Dermis blood vessel endothelial cell (primary cell): ENCODE measurements around the gene GBP6. TPM values are rescaled to one million over a fixed set of nuclear protein-coding genes. Genes with fewer than 3 reads are reported as not detected.
"Not testable (repeated sequence)": the region's sequence is repeated elsewhere in the genome, so short reads cannot be mapped to it uniquely, and the experiment has no call there.

Experiments
- DNase-seq: peaks from one replicate; pipeline ENCODE4 v3.0.0; 2010
- total RNA-seq: library from RNA; depleted of rRNA; stranded (reverse); fragments of >200 nt; gene quantifications from 2 replicates; pipeline ENCODE4 v1.2.3, GENCODE V29; 2014

The GBP6 gene
- total RNA-seq, 1 donor from 2014 or later, result under 0.01 TPM

DNA sequence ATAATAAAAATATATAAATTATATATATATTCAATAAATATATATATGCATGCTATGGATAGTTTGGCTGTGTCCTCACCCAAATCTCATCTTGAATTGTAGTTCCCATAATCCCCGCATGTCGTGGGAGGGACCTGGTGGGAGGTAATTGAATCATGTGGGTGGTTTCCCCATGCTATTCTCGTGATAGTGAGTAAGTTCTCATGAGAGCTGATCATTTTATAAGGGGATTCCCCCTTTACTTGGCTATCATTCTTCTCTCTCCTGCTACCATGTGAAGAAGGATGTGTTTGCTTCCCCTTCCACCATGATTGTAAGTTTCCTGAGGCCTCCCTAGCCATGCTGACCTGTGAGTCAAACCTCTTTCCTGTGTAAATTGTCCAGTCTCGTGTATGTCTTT is 10.0 kb downstream of the GBP6 start:
- DNase-seq, result not testable (repeated sequence)

DNA sequence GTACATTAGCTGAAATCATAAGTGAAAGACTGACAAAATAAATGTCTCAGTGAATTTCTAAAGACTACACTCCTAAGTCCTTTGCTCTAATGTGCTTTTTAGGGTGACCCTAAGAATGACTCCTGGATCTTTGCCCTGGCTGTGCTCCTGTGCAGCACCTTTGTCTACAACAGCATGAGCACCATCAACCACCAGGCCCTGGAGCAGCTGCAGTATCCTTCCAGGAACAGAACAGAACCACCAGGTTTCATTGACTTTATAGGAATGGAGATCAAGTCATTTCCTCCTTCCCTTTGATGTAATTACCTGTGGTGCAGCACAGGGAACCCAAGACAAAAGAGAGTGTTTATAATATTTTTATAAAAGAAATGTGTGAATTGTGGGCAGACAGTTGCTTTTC is 14.1 kb downstream of the GBP6 start:
- no peak for DNase-seq

DNA sequence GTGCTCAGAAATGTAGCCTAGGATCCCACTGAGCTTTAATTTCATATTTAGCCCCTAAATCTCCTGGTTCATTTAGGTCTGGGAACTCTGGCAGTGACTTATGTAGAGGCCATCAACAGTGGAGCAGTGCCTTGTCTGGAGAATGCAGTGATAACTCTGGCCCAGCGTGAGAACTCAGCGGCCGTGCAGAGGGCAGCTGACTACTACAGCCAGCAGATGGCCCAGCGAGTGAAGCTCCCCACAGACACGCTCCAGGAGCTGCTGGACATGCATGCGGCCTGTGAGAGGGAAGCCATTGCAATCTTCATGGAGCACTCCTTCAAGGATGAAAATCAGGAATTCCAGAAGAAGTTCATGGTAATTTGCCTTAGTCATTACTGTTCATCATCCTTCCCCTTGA is 17.8 kb downstream of the GBP6 start:
- DNase-seq, result no peak

DNA sequence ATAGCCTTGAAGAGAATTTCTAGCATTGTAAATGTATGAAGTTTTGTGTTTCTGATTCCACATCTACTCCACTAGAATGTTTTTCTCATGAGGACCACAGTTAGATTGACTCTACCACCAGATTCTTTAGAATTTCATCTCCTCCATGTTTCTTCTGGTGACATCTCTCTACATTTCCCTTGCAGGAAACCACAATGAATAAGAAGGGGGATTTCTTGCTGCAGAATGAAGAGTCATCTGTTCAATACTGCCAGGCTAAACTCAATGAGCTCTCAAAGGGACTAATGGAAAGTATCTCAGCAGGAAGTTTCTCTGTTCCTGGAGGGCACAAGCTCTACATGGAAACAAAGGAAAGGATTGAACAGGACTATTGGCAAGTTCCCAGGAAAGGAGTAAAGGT is 18.6 kb downstream of the GBP6 start:
- DNase-seq, result no peak

GRCh38 chr1:89383185-89383584 is 19.3 kb downstream of the GBP6 start:
- DNase-seq, result no peak

DNA sequence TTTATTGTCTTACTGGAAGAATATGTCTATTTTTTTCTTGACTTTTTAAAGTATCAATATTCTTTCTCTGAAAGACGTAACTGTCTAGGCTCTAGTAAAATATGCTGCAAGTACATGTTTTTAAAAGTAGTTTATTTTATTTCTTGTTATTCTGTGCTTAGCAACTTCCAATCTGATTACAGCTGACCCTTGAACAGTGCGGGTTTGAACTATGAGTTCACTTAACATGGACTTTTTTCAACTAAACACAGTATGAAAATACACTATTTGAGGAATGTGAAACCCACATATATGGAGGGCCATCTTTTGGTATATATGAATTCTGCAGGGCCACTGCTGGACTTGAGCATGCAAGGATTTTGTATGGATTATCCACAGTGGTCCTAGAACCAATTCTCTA is 26.8 kb downstream of the GBP6 start:
- no peak for DNase-seq

DNA sequence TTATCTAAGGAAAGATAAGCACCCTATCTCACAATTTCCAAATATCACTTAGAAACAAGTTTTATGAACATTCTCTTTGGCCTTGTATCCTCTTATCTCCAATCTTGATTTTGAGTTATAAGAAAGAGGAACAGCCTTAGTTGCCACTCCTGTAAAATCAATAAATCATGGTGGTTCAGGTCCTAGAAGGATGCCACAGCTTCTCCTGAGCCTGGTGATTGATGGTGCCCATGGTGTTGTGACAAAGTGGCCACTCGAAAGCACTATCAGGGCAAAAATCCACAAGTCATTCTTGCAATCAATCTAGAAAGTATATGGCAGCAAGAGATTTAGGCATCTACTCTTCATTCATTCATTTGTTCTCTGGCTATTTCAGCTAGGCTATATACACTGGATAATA is 27.8 kb downstream of the GBP6 start:
- no peak for DNase-seq

- no peak for DNase-seq
Observed at GRCh38 chr1:89394851-89395250, 31.0 kb downstream of the GBP6 start.

GRCh38 chr1:89396902-89397301 is 33.0 kb downstream of the GBP6 start:
- no peak for DNase-seq

GRCh38 chr1:89405275-89405929 is 41.5 kb downstream of the GBP6 start:
- DNase-seq, result no peak

- DNase-seq, result no peak
Observed at GRCh38 chr1:89407360-89407759, 43.5 kb downstream of the GBP6 start.

DNA sequence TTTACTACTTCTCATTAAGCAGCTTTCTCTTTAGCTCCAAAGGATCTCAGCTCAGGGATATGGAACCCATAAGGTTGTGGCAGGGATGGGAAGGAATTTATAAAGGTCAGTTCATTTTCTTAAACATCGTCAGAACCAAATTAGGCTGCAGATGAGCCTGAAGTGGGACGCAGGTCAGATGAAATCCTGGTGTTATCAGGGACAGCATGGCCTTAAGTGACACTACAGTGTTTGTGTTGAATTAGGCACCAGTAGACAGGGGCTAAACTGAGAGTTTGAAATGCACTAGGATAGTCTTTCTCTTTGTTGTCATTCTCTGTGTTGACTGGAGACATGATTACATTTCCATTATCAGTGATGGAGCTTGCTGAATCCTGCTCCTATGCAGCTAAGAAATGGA is 43.9 kb downstream of the GBP6 start:
- DNase-seq, result not testable (repeated sequence)

DNA sequence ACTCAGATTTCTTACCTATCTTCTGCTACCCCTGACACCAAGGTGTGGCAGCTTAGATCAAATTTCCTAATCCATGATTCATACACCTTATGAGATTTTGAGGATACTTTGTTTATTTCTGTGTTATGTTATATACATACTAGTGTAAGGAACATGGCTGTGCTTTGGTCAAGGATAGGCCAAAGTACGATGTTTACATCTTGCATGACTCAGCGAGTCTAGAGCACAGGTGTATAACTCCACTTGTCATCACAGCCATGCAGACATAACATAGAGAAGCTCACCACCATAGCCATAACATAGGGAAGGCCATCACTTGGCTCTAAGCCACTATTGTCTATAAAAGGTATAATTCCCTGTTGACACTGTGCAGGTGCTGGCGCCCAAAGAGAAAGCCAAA is 61.2 kb downstream of the GBP6 start:
- DNase-seq, result no peak

GRCh38 chr1:89429062-89429461 is 65.2 kb downstream of the GBP6 start:
- DNase-seq, result no peak

GRCh38 chr1:89429681-89430080 is 65.8 kb downstream of the GBP6 start:
- DNase-seq, result not testable (repeated sequence)

- DNase-seq, result no peak
Observed at GRCh38 chr1:89433421-89433820, 69.6 kb downstream of the GBP6 start.

GRCh38 chr1:89434058-89434780 is 70.4 kb downstream of the GBP6 start:
- DNase-seq, result not testable (repeated sequence)

Other genes with a start within 250 kb of the GBP6 start
- gene GBP2, start 237.9 kb upstream of the GBP6 start, total RNA-seq, result 65.9 and 97.0 TPM in 2 replicates
- gene GBP7, start 188.1 kb upstream of the GBP6 start, total RNA-seq, result not detected in 2 replicates
- 13.9 and 25.4 TPM in 2 replicates for gene GBP4, start 165.1 kb upstream of the GBP6 start, total RNA-seq
- 0.09 and 0.17 TPM in 2 replicates for gene GBP5, start 91.2 kb upstream of the GBP6 start, total RNA-seq
- 6.4 and 8.5 TPM in 2 replicates for gene LRRC8B, start 160.8 kb downstream of the GBP6 start, total RNA-seq